A204.1 (cell line): ENCODE measurements around the gene TMEM186.
"Not testable (repeated sequence)": the region's sequence is repeated elsewhere in the genome, so short reads cannot be mapped to it uniquely, and the experiment has no call there.

Source experiments
- FAIRE-seq: peaks from 2 replicates; lab custom pipeline; 2012; peaks lifted over from hg19 to GRCh38; lab: Jason Lieb, UNC

TMEM186 gene, protein sequence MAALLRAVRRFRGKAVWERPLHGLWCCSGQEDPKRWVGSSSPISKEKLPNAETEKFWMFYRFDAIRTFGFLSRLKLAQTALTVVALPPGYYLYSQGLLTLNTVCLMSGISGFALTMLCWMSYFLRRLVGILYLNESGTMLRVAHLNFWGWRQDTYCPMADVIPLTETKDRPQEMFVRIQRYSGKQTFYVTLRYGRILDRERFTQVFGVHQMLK

DNA sequence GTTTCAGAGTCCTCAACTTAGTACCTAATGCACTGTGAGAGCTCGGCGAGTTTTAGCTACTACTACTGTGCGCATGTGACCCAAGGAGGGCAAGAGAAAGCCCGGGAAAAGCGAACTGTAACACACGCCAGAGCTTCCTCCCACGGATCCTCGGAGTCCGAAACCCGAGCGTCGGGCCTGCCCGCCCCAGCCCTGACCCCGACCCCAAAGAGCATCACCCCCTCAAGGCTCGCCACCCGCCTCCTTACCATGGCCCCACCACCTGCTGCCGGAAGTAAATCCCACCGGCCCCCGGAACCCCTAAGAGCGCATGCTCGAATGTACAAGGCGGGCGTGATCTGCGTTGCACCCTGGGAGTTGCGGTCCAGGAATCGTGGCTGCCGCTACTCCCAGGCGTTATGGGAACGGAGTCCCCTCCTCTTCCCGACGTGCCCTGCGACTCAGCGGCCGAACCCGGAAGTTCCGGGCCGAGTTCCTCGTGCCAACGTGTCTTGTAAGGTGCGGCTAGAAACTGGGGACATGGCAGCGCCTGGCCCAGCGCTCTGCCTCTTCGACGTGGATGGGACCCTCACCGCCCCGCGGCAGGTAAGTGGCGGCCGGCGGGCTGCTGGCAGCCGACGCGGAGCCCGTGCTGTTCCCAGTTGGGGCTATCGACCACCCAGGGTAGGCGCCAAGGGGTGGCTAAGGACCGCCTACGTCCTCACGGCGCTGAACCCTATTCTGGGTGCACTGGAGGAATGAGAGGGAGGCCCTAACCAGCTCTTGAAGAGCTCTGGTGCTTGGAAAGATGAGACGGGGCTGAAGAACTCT lies at the start of gene TMEM186, which contains the start of gene PMM2:
Gene TMEM186 (minus strand): TSS at position 276 of the 810 bp plus-strand sequence. CDS start 25 bp downstream, at position 251.
Gene PMM2 (plus strand): TSS at position 476 of the 810 bp plus-strand sequence. CDS start 44 bp downstream, at position 520.
- peak; percentile 92 for FAIRE-seq

DNA sequence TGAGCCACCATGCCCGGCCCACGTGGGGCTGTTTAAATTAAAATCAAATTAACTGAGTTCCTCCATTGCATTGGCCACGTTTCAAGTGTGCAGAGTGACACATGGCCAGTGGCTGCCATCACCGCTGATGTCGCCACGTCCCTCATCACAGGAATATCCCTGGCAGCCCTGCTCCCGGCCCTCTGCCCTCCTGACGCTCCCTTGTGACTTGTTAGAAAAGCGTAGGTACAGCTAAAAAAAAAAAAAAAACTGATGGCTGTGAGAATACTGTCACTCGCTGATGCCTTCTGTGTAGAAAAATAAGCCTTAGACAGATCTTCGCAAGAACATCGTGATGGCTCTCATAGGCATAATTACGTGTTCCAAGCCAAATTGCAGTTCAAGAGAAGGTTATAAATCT lies 49.7 kb upstream of the TMEM186 start:
- FAIRE-seq, result no peak

DNA sequence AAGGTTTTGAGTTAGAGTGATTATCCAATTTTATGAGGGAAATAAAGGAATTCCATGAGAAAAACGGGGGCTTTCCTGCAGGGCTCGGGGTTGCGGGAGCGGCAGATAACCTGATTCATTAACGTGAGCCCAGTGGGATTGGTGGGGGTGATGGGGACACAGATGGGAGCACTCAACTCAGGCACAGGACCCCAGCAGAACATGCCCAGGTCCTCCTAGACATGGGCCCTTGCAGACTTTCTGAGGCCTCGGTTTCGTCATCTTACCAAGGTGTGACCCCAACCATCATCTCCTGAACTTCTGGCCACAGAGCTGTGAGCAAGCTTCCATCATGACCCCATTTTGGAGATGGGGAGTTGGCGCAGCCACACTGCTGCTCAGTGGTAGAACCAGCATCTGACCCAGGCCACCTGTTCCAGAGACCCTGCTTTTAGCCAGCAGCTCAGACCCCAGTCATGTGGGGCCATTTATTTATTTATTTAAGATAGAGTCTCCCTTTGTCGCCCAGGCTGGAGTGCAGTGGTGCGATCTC lies 49.0 kb upstream of the TMEM186 start:
- FAIRE-seq, result no peak

DNA sequence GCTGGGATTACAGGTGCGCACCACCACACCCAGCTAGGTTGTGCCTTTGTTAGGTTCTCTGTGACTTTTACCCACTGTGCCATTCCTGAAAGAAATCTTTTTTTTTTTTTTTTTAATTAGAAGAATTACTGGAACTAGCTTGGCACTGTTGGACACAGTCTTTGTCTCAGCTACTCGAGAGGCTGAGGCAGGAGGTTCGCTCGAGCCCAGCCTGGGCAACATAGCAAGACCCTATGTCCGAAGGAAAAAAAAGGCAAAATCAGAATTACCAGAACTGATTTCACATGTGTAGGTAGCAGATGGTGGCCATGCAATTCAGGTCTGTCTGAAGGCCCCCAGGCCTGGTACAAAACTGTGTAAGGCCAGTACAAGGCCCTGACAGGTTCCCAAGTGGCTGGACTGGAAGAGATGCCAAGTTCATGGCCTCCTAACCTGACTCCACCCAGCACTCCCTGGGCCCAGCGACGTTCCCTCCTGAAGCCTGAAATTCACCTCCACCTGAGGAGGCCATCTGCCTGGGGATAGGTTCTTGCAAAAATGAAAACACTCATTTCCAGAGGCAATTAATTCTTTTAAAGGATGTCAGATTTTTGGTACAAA lies 48.4 kb upstream of the TMEM186 start:
- FAIRE-seq, result no peak

DNA sequence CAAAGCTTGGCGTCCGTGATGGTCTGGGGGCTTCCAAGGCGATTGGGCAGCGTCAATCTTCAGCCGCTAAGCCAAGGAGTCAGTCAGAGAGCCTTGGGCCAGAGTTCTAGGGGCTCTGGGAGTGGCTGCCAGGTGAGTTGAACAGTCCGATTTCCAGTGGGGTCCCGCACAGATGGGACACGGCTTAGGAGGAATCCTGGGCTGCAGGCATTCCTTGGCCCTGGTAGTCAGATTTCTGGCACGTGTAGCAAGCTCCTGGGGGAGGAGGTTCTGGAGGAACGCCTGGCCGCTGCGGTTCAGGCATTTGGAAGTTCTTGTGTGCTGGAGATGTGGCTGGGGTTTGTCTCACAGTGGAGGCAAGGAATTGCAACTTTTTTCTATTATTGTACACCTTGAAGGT lies 45.9 kb upstream of the TMEM186 start:
- FAIRE-seq, result not testable (repeated sequence)

DNA sequence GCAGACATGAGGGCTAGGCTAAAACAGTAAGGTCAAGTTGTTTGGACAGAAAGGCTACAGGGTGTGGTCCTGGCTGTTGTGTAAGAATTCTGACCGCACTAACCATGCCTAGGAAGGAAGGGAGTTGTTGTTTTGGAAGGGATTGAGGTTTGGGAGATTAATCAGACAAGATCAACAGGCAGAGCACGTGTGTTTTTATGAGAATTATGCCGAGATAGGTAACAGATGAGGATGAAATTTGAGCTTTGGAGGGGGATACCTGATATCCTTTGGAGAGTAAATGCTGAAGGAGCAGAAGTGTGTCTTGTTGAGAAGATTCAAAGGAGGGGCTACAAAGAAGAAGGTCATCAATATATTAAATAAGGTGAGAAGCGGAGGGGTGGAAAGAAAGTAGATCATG lies 44.6 kb upstream of the TMEM186 start:
- FAIRE-seq, result not testable (repeated sequence)

DNA sequence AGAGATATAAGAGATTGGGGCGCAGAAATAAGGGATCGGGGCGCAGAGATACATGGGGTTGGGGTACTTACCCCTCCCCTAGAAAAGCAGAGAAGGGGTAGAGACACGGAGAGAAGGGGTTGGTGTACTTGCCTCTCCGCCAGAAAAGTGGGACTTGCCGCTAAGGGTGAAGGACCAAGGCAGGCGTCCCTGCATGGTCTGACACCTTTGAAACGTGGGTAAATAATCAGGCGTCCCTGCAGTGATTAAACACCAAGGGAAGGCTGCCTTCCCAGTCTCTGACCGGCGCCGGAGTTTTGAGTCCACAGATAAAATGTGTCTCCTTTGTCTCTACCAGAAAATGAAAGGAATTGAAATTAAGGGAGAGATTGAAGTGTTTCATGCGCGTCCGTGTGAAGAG lies 40.2 kb upstream of the TMEM186 start:
- FAIRE-seq, result not testable (repeated sequence)

DNA sequence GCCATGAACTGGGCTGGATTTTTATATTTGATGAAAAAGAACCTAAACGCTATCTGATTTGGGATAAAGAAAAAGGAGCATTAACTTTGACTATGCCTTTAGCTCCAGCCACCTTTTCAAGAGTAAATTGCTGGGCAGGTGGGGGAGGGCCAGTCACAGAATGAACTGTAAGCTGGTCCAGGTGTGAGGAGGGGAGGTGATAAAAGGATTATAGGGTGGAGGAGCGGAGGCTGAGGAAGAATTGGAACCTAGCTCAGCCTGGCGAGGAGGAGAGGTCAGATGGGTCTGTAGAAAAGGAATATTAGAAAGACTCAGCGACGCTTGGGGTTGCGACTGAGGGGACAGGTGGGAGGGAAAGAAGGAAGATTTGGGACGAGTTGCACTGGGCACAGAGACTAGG lies 39.4 kb upstream of the TMEM186 start:
- not testable (repeated sequence) for FAIRE-seq

DNA sequence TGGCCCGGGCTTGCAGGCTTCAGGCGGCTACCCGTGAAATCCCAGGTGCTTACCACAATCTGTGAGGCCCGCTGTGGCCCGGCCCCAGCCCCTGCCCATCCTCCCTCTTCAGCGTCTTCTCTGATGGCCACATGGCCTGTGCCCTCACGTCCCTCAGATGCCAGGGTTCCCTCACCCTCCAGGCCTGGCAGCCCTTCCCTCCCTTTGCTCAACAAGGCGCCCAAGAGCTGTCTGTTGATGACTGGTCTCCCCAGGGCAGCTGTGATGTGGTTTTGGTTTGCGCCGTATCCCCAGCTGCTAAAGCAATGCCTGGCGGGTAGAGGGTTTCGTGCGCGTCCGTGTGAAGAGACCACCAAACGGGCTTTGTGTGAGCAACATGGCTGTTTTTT lies 35.3 kb upstream of the TMEM186 start:
- no peak for FAIRE-seq

DNA sequence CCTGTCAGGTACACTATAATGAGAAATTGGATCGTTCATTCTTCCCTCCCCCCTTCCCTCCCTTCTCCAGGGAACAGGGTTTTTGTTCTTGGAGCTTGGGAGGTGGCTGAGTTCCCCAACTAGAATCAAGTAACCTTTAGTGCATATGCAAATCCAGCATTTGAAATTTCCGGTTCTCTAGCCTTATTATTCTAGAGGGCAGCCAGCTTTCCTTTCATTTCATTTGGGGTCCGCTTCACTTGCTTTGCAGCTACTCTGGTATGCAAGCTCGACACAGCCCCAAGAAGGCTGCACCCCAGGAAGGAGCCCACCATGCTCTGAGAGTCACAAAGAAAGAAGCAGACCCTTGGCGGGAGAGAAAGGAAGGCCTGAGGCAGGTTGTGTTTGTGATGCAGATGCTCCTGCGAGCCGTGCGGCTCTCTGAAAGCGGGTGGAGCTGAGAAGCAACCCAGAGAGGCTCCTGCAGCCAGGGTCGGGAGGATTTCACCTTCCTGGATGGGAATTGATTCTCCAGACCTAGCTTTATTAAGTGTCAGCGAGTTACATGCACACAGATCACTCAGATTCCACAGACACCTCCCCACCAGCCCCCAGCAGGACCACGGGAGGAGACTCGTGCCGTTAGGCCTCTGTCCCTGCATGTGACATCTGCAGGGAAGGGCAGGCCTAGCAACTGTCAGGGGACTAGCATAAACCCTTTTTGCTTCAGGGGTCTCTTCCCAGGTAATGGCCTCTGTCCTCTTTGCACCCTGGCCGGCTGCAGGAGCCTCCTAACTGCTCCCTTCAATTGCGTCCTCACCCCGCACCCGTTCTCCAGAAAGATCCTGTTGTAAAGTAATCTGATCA lies 34.7 kb upstream of the TMEM186 start:
- FAIRE-seq, result no peak

DNA sequence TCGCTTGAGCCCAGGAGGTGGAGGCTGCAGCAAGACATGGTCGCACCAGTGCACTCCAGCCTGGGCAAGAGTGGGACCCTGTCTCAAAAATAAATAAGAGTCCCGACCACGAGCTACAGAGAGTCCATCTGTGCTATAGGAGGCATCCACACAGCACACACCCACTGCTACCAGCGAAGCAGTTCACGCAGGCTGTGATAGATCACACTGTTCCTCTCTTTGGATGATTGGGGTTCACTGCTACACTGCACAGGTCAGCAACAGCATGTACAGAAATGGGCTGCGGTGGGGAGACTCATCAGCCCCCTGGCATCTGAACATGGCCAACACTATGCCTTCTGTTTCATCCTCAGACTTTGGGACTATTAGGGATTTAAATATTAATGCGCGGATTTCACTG lies 34.0 kb upstream of the TMEM186 start:
- FAIRE-seq, result no peak

DNA sequence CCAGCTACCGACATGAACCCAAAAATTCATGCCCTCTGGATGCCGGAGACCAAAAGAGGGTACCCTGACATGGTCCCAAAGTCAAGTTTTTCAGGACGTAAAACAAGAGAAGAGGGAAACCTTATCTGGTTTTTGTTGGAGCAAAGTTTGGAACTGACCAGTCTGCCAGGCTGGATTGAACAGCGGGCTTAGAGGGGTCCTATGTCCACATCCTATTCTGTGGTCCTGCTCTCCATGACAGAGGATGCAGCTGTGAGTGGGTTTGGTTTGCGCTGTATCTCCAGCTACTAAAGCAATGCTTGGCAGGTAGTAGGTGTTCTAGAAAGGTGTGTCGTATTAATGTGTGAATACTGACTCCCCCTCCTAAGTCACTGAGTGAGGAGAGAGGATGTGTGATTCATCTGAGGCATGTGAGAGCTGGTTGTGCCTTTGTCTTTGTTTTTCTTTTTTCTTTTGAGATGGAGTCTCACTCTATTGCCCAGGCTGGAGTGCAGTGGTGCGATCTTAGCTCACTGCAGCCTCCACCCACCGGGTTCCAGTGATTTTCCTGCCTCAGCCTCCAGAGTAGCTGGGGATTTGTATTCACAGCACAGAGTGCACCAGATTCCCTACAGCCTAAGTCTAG lies 31.2 kb upstream of the TMEM186 start:
- no peak for FAIRE-seq

DNA sequence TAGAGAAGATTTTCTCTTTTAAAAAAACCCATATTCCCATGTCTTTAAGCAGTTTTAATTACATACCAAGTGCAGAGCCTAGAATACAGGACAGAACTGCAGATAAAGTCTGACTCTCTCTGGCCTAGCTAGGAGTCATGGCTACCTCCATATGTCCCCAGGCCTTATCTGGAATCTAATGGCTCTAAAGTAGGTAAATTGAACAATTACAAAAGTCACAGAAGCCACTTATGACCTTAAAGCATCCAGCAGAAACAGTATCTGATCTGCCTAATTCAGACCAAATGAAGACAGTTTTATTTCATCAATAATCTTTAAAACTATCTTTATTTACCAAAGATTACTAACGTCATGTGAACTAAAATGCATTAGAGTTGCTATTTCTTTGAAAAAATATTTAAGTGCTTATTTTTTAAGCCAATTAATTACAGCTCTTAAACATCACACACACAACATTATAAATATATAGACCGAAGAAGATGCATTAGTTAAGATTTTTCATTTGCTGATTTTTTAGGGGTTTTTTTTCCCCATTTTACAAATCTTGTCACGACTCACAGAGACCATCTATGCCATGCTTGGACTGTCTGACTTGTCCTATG lies 28.9 kb upstream of the TMEM186 start:
- no peak for FAIRE-seq

DNA sequence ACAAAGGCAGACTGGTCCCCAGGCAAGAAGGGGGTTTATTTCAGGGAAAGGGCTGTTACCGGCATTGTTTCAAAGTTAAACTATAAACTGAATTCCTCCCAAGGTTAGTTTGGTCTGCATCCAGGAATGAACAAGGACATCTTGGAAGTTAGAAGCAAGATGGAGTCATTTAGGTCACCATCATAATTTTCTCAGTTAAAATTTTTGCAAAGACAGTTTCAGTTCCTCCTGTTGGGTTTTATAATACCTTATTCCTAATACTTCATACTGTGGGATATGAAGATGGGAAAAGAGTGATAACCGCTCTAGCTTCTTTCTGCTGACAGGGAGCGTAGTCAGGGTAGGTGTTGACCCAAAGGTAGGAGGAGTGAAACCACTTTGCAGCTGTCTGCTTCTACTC lies 25.0 kb upstream of the TMEM186 start:
- no peak for FAIRE-seq

DNA sequence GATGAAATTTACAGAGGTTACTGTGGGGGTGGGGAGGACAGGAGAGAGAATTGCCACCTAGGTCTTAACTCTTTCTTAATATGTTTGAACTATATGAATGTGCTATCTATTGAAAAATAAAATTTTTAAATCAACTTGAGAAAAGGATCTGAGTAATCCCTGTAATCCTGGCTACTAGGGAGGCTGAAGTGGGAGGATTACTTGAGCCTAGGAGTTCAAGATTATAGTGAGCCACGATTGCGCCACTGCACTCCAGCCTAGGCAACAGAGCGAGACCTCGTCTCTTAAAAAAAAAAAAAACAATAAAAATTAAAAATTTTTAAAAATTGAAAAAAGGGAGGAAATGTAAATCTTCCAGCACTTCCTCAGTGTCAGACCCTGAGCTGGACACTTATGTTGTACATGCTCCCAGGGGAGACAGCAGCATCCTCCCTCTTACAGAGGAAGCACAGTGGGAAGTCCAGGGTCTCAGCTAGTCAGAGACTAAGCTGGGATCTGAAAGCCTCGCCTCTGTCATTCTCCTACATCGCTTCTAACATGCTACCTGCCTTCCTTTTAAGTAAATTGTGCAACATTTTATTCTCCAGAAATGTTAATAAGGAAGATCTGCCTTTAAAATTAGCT lies 22.1 kb upstream of the TMEM186 start:
- no peak for FAIRE-seq

DNA sequence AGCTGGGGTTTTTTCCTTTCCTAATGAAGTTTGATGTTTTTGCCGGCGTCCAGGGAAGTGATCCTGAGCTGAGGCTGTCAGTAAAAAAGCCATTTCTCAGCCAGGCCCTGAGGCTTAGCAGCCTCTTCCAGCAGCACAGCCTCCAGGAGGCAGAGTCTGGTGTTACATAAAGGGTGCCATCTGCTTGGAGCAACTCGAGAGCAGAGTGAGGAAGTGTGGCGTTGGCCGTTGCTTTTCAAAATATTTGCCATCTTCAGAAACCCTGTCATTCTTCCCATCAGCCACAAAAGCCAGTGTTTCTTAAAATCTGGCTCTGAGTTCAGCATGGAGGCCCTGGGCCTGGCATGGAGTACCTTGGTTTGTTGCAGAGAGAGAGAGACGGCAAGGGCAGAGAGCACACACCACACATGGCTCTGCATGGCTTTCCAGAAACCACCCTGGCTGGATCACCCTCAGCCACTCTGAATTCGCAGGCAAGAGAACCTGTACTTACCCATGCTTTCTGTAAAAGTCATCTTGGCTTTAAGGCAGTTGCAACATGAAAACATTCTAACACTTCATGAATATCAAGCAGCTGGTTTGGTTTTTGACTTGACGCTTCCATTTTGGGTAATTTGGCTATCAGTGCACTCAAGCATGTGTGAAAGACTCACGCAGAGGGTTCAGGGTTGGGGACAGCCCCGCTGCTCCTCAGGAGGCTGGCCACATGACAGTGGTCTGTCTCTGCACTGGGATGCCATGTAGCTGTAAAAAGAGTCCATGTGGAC lies 21.2 kb upstream of the TMEM186 start:
- FAIRE-seq, result no peak

DNA sequence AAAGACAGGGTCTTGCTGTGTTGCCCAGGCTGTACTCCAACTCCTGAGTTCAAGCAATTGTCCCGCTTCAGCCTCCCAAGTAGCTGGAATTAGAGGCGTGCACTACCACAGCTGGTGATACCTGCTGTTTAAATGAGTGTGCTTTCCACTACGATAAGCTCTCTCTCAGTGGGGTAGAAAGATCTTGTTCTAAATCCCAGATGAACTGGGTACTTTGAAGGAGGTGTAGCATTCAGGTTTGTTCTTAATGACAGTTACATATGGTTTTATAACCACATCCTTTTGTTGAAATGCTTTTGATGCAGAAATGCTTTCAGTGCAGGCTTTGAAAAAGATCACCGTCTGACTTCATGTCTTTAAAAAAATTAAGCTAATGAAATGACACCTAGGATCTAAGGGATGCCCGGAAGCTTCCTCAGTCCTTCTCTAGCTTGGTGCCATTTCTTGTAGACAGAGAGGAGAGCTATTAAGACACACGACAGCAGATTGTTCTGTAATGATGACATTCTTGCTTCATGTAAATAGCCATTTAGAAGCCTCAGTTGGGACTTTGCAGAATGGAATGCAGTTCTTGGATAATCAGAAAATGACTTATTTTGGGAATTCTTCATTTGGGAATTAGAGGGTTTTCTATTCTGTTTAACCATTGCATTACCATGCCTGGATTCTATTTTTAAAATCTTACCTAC lies 19.7 kb upstream of the TMEM186 start:
- FAIRE-seq, result no peak

DNA sequence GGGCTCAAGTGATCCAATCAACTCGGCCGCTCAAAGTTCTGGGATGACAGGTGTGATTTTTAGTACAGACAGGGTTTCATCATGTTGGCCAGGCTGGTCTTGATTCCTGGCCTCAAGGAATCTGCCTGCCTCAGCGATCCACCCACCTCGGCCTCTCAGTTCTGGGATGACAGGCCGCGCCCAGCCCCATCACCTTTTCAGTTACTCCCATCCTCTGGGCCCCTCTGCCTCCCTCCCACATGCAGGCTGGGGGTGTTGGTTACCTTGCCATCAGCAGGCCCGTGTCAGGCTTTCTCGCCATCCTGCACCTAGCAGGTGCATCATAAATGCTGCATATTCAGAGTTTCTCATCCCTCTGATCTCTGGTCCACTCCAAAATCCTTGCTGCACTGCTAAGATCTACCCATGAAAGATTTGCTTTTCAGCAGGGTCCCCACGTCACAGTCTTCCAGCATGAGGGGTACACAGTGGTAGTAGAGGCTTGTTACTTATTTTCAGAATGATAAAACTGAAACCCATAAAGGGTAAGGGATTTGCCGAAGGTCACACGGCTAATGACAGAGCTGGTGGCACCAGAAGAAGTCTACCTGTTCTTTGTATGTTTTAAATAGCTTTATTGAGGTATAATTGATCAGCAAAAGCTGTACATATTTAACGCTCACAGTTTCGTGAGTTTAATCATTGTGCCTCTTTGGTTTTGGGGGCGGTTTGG lies 16.8 kb upstream of the TMEM186 start:
- no peak for FAIRE-seq
